Measurements from ENCODE around the gene TAF15. TPM values are rescaled to one million over a fixed set of nuclear protein-coding genes. Genes with fewer than 3 reads are reported as not detected.

The TAF15 gene
- total and polyA plus RNA-seq, 2 of the 4 experiments (the other 2 are of a cell fraction): 46.8 to 98.0 TPM

DNA sequence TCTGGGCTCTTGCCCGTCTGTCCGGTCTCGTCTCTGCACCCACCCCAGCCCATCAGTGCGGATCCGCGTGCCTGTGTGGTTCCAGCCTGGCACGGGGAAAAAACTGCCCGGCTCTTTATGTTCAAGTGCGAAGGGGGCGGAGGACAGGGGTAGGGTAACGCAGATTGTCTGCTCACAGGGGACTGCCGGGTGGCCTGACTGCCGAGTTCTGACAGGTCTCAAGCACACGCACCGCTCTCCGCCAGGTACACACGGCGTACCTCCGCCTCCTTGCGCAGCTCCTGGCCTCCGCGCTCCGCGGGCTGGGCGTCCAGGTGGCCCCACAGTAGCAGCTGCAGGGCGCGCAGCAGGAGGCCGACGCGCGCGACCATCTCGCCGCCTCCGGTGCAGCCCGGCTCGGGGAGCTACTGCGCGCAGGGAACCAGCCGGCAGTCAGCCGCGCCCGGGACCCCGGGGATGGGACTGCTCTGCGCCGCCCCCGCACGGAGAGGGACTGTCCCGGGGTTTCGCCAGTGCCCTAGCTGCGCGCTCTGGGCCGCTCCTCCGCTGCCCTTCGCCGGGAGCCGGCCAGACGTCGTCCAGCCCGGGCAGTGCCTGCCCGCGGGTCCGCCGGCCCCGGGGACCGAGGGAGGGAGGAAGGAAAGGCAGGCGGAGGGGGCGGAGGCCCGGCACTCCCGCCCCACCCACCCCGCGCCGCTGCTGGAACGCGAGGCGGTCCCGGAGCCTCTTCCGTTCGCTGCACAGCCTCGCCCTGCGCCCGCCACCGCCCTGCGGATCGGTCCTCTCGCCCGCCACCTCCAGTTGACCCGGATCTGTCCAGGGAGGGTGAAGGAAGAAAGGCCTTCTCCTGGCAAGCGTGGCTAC is 14.0 kb upstream of the TAF15 start, which contains the start of gene MMP28:
MMP28 (minus strand) TSS at position 635 of the 864 bp plus-strand sequence; CDS start at position 371, 264 bp downstream.
- no peak within 1 kb of the TSS; the same call in 1 of the 2 replicates for H4K91ac ChIP-seq (ENCODE audit: insufficient read depth, low read depth, low read length)
- no peaks in the 10 kb centered on the region for H3K79me1 ChIP-seq (ENCODE audit: low read depth in 1 of 2, low read length in 2 of 2)
- no peaks in the 10 kb centered on the region for H3K9me1 ChIP-seq (ENCODE audit: insufficient read depth, low read length)
- in situ Hi-C loops (cut with MboI; ENCODE audit: low sequenced_read_pairs): no loop called here
- no peak within 1 kb of the TSS for H2BK20ac ChIP-seq (ENCODE audit: low read depth, low read length)
- H3K27me3 ChIP-seq (ENCODE audit: control insufficient read depth, insufficient read depth, low read length): peaks cover 65% of the 10 kb centered on the region
- H3K9me3 ChIP-seq (ENCODE audit: control insufficient read depth, insufficient read depth, low read length): no peaks in the 10 kb centered on the region
- no peak within 1 kb of the TSS for H2BK5ac ChIP-seq (ENCODE audit: low read depth, low read length, poor library complexity, severe bottlenecking)
- TF ChIP-seq MAFK (IDR thresholded peaks at IDR 0.05; ENCODE audit: low read depth, low read length) (no peak), RCOR1 (IDR thresholded peaks at IDR 0.05; ENCODE audit: insufficient replicate concordance, low read length) (no peak), POLR2A (IDR thresholded peaks at IDR 0.05; ENCODE audit: low read depth, low read length) (no peak), NFE2L2 (IDR thresholded peaks at IDR 0.05; ENCODE audit: low read depth, low read length) (no peak), CHD1 (IDR thresholded peaks at IDR 0.05; ENCODE audit: low read depth, low read length) (no peak), FOS (IDR thresholded peaks at IDR 0.05; ENCODE audit: low read depth, low read length) (no peak), RFX5 (IDR thresholded peaks at IDR 0.05; ENCODE audit: low read depth, low read length) (no peak)
- TF ChIP-seq, protein P1, sequence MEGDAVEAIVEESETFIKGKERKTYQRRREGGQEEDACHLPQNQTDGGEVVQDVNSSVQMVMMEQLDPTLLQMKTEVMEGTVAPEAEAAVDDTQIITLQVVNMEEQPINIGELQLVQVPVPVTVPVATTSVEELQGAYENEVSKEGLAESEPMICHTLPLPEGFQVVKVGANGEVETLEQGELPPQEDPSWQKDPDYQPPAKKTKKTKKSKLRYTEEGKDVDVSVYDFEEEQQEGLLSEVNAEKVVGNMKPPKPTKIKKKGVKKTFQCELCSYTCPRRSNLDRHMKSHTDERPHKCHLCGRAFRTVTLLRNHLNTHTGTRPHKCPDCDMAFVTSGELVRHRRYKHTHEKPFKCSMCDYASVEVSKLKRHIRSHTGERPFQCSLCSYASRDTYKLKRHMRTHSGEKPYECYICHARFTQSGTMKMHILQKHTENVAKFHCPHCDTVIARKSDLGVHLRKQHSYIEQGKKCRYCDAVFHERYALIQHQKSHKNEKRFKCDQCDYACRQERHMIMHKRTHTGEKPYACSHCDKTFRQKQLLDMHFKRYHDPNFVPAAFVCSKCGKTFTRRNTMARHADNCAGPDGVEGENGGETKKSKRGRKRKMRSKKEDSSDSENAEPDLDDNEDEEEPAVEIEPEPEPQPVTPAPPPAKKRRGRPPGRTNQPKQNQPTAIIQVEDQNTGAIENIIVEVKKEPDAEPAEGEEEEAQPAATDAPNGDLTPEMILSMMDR (conservative IDR thresholded peaks at IDR 0.05; ENCODE audit: low read depth, low read length): no peak
- TF ChIP-seq, protein P2, sequence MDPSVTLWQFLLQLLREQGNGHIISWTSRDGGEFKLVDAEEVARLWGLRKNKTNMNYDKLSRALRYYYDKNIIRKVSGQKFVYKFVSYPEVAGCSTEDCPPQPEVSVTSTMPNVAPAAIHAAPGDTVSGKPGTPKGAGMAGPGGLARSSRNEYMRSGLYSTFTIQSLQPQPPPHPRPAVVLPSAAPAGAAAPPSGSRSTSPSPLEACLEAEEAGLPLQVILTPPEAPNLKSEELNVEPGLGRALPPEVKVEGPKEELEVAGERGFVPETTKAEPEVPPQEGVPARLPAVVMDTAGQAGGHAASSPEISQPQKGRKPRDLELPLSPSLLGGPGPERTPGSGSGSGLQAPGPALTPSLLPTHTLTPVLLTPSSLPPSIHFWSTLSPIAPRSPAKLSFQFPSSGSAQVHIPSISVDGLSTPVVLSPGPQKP (IDR thresholded peaks at IDR 0.05; ENCODE audit: borderline replicate concordance, low read depth, low read length): no peak
- DNase-seq (no peak), ATAC-seq (ENCODE audit: low read depth) (peak; percentile 81)
- intact Hi-C loops (cut with micrococcal nuclease): no loop called here
- H3K14ac ChIP-seq (replicated peaks; ENCODE audit: low read depth, low read length): peak within 1 kb of the TSS; percentile 81; the same call in 1 of the 2 replicates
- POLR2A ChIA-PET (ENCODE audit: unreplicated experiment): no interaction called here
- peak within 1 kb of the TSS; percentile 94 for H3K4me2 ChIP-seq (ENCODE audit: low read depth, low read length)
- no peak within 1 kb of the TSS for H3K56ac ChIP-seq (ENCODE audit: extremely low read depth, insufficient read depth, low read length)
- H3K27ac ChIP-seq (ENCODE audit: insufficient read depth, low read length): no peak within 1 kb of the TSS
- H2AFZ ChIP-seq (replicated peaks; ENCODE audit: low read length, poor library complexity): peak within 1 kb of the TSS; percentile 90
- H4K20me1 ChIP-seq (ENCODE audit: insufficient read depth, low read length): no peaks in the 10 kb centered on the region
- H2BK15ac ChIP-seq (ENCODE audit: low read depth, low read length): no peak within 1 kb of the TSS; the same call in 2 of the 3 replicates
- H3K18ac ChIP-seq (ENCODE audit: low read depth, low read length): no peak within 1 kb of the TSS
- 3% methylated on average over 14 of the region's 89 CpGs; no CpG with 5 or more reads in 1 of the 2 experiments for WGBS, 2 experiments (ENCODE audit: extremely low coverage in 2 of 2, insufficient read length in 1 of 2)
- dilution Hi-C loops (cut with HindIII; ENCODE audit: low sequenced_read_pairs, unreplicated experiment): no loop called here
- H4K5ac ChIP-seq (ENCODE audit: low read depth, low read length): no peak within 1 kb of the TSS
- H3K23ac ChIP-seq (ENCODE audit: low read depth, low read length): peak within 1 kb of the TSS; percentile 87; the same call in 1 of the 2 replicates
- H3K4me3 ChIP-seq (ENCODE audit: insufficient read depth, low read depth, low read length): peak within 1 kb of the TSS; percentile 43
- CTCF ChIA-PET: interaction anchor here (0.7 to 1.3 kb wide), 3 partner anchors 10 to 31 kb away, joined by 3 to 6 read pairs (median 3); no protein-coding TSS in a partner anchor
- peak within 1 kb of the TSS; percentile 52; the same call in 1 of the 2 replicates for H3K4ac ChIP-seq (ENCODE audit: low read depth, low read length)
- H3K4me1 ChIP-seq (ENCODE audit: control insufficient read depth, insufficient read depth, low read length): no peaks in the 10 kb centered on the region; the same call in 1 of the 2 replicates
- H2AK5ac ChIP-seq (ENCODE audit: low read depth, low read length): 0 out of 2 replicates have a peak within 1 kb of the TSS, but pooled peaks have one; percentile 16
- H2AK9ac ChIP-seq (replicated peaks; ENCODE audit: low read depth, low read length, poor library complexity): no peak within 1 kb of the TSS
- H3K36me3 ChIP-seq (ENCODE audit: control insufficient read depth, insufficient read depth, low read length): no peaks in the 10 kb centered on the region
- H2BK120ac ChIP-seq (ENCODE audit: low read depth, low read length): no peak within 1 kb of the TSS
- 0 out of 2 replicates have a peak within 1 kb of the TSS, but pooled peaks have one; percentile 22 for H3K9ac ChIP-seq (ENCODE audit: low read depth, low read length)
- BruUV-seq (replicated peaks): no TSS peak
- H4K8ac ChIP-seq (ENCODE audit: low read depth in 2 of 2, low read length in 2 of 2): no peak within 1 kb of the TSS

Measured in IMR-90 (cell line).